Activated CD4-positive, alpha-beta T cell treated with anti-CD3 and anti-CD28 coated beads, Interleukin-2, amount 10 ng/mL, durations not matched to agents 7 days and 5 days (primary cell): ENCODE results near the gene NPRL2. TPM values are rescaled to one million over a fixed set of nuclear protein-coding genes. Genes with fewer than 3 reads are reported as not detected.
"Not testable (repeated sequence)": the region's sequence is repeated elsewhere in the genome, so short reads cannot be mapped to it uniquely, and the experiment has no call there.

Experiments used
- CTCF ChIA-PET: fragments of 350-600 bp; sonication (Branson Sonifier 250); formaldehyde crosslinking; loops from one replicate; lab custom pipeline; 2021; ENCODE audit warnings: antibody characterized with exemption; lab: Charles Lee
- POLR2A ChIA-PET: fragments of 350-600 bp; sonication (Branson Sonifier 250); formaldehyde crosslinking; loops from one replicate; lab custom pipeline; 2021; ENCODE audit warnings: antibody characterized with exemption; lab: Charles Lee
- DNase-seq: peaks from one replicate; pipeline ENCODE4 v3.0.0-alpha.2; 2020
- H3K27ac Mint-ChIP-seq: one replicate; pipeline ENCODE4 v1.8.0; 2021; ENCODE audit warnings: mild to moderate bottlenecking, moderate library complexity, mixed read lengths
- H3K27me3 Mint-ChIP-seq: one replicate; pipeline ENCODE4 v1.8.0; 2021; ENCODE audit warnings: mixed read lengths
- H3K36me3 Mint-ChIP-seq: one replicate; pipeline ENCODE4 v1.8.0; 2021; ENCODE audit warnings: low read depth, mixed read lengths
- H3K4me1 Mint-ChIP-seq: one replicate; pipeline ENCODE4 v1.8.0; 2021; ENCODE audit warnings: mixed read lengths
- H3K4me3 Mint-ChIP-seq: one replicate; pipeline ENCODE4 v1.8.0; 2021; ENCODE audit warnings: mild to moderate bottlenecking, moderate library complexity, mixed read lengths
- H3K9me3 Mint-ChIP-seq: one replicate; pipeline ENCODE4 v1.8.0; 2021; ENCODE audit warnings: mixed read lengths
- total RNA-seq, 2 experiments: library from RNA; stranded (reverse); gene quantifications; one replicate each; pipeline ENCODE4 v1.2.3, GENCODE V29; 2021

Gene NPRL2
- total RNA-seq, 2 experiments from 2014 or later: 40.8 to 46.5 TPM

GRCh38 chr3:50314342-50314741 lies 36.2 kb downstream of the NPRL2 start:
- ChIA-PET POLR2A (no interaction called here), CTCF (interaction anchor here (1.0 to 2.8 kb wide), 8 partner anchors 8 to 302 kb away, joined by 3 to 12 read pairs (median 6); partner anchors contain the start of genes HYAL2, HYAL3, IFRD2 and NAA80)
- Mint-ChIP-seq H3K4me1 (peaks cover 28% of the 10 kb centered on the region), H3K27ac (no peak overlapping the region), H3K27me3 (no peaks in the 10 kb centered on the region), H3K4me3 (no peak overlapping the region), H3K36me3 (peaks cover 4% of the 10 kb centered on the region), H3K9me3 (no peaks in the 10 kb centered on the region)
- DNase-seq: no peak

DNA sequence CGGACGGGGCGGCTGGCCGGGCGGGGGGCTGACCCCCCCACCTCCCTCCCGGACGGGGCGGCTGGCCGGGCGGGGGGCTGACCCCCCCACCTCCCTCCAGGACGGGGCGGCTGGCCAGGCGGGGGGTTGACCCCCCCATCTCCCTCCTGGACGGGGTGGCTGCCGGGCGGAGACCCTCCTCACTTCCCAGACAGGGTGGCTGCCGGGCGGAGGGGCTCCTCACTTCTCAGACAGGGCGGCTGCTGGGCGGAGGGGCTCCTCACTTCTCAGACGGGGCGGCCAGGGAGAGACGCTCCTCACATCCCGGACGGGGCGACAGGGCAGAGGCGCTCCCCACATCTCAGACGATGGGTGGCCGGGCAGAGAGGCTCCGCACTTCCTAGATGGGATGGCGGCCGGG lies 38.5 kb downstream of the NPRL2 start:
- H3K36me3 Mint-ChIP-seq, H3K4me3 Mint-ChIP-seq, DNase-seq, CTCF ChIA-PET, POLR2A ChIA-PET, H3K27ac Mint-ChIP-seq, H3K27me3 Mint-ChIP-seq, H3K9me3 Mint-ChIP-seq: not testable (repeated sequence)
- H3K4me1 Mint-ChIP-seq: peaks cover 17% of the 10 kb centered on the region

- H3K27me3 Mint-ChIP-seq: no peaks in the 10 kb centered on the region
- CTCF ChIA-PET: interaction anchor here (0.9 to 1.8 kb wide), 4 partner anchors 11 to 16 kb away, joined by 4 to 9 read pairs (median 4); no protein-coding TSS in a partner anchor
- POLR2A ChIA-PET: no interaction called here
- H3K4me1 Mint-ChIP-seq: peaks cover 14% of the 10 kb centered on the region
- H3K9me3 Mint-ChIP-seq: no peaks in the 10 kb centered on the region
- no peak overlapping the region for H3K27ac Mint-ChIP-seq
- H3K4me3 Mint-ChIP-seq: no peak overlapping the region
- H3K36me3 Mint-ChIP-seq: no peaks in the 10 kb centered on the region
- DNase-seq: no peak
Measured at GRCh38 chr3:50304601-50305000, 46.0 kb downstream of the NPRL2 start.

DNA sequence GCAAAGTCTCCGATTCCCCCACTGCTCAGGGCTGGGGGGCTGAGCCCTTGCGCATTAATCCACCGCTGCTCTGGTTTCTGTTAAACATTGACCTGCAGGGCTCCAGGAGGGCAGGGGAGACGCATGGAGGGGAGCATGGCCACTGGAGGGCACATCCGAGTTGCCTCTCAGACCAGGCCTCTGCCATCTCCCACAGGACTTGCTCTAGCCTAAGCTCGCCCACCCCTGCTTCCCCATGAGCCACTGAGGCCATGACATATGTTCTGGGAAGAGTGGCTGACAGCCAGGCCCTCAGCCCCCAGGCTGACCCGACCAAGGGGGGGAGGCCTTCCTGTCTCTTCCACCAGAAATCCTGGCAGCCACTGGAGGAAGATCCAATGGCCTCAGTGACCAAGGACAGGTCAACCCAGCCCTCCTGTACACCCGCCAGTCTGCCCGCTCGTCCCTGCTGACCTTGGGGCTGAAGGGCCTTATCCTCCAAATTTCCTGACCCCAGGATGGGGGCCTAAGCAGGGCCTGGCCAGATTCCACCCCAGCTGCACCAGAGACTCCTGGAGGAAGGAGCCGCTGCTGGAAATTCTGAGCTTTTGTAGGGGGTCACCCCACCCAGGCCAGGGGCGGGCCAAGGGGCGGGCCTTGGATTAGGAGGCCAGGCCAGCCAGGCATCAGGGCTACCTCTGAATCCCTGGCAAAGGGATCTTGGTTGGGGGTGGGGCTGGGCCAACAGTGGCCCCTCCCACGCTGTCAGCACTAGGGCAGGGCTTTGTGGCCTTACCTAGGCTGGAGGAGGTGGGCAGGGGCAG lies 47.4 kb downstream of the NPRL2 start, which contains the start of gene HYAL1:
Gene HYAL1 (minus strand): TSS at position 562 of the 803 bp plus-strand sequence. CDS start 618 bp downstream, outside the sequence.
- ChIA-PET CTCF (interaction anchor here (0.7 to 1.1 kb wide), 3 partner anchors 14 to 51 kb away, joined by 3 to 4 read pairs (median 4); no protein-coding TSS in a partner anchor), POLR2A (no interaction called here)
- no peaks in the 10 kb centered on the region for H3K36me3 Mint-ChIP-seq
- H3K27me3 Mint-ChIP-seq: no peaks in the 10 kb centered on the region
- H3K27ac Mint-ChIP-seq: peak within 1 kb of the TSS; percentile 41
- no peak within 1 kb of the TSS for H3K4me3 Mint-ChIP-seq
- DNase-seq: no peak
- peaks cover 18% of the 10 kb centered on the region for H3K4me1 Mint-ChIP-seq
- H3K9me3 Mint-ChIP-seq: no peaks in the 10 kb centered on the region

GRCh38 chr3:50302095-50303012 lies 48.2 kb downstream of the NPRL2 start:
- no peaks in the 10 kb centered on the region for H3K9me3 Mint-ChIP-seq
- no peak overlapping the region for H3K4me3 Mint-ChIP-seq
- POLR2A ChIA-PET: interaction anchor here (0.6 to 0.7 kb wide), 2 partner anchors 67 to 1653 kb away, joined by 3 read pairs; no protein-coding TSS in a partner anchor
- CTCF ChIA-PET: interaction anchor here (0.6 to 1.1 kb wide), 3 partner anchors 15 to 484 kb away, joined by 3 to 4 read pairs (median 4); no protein-coding TSS in a partner anchor
- H3K36me3 Mint-ChIP-seq: no peaks in the 10 kb centered on the region
- no peak overlapping the region for H3K27ac Mint-ChIP-seq
- peak; percentile 5 for DNase-seq
- peaks cover 26% of the 10 kb centered on the region for H3K4me1 Mint-ChIP-seq
- H3K27me3 Mint-ChIP-seq: no peaks in the 10 kb centered on the region

GRCh38 chr3:50300681-50301254 lies 49.8 kb downstream of the NPRL2 start:
- CTCF ChIA-PET: no interaction called here
- DNase-seq: no peak
- no peaks in the 10 kb centered on the region for H3K9me3 Mint-ChIP-seq

GRCh38 chr3:50299929-50300680 lies 50.5 kb downstream of the NPRL2 start:
- peaks cover 30% of the 10 kb centered on the region for H3K4me1 Mint-ChIP-seq
- peaks cover 1% of the 10 kb centered on the region for H3K36me3 Mint-ChIP-seq
- peak overlapping the region; percentile 95 for H3K4me3 Mint-ChIP-seq
- POLR2A ChIA-PET: interaction anchor here (0.7 to 1.1 kb wide), 2 partner anchors 37 to 51 kb away, joined by 3 read pairs; partner anchors contain the start of genes CYB561D2 and NPRL2
- DNase-seq: peak; percentile 6
- CTCF ChIA-PET: interaction anchor here (0.7 to 4.5 kb wide), 14 partner anchors 11 to 105 kb away, joined by 3 to 21 read pairs (median 6); partner anchors contain the start of genes HYAL2, RASSF1 and TUSC2
- H3K27me3 Mint-ChIP-seq: no peaks in the 10 kb centered on the region
- H3K9me3 Mint-ChIP-seq: no peaks in the 10 kb centered on the region
- peak overlapping the region; percentile 100 for H3K27ac Mint-ChIP-seq

More at GRCh38 chr3:50300681-50301254, 49.8 kb downstream of the NPRL2 start:
- Mint-ChIP-seq H3K27me3 (no peaks in the 10 kb centered on the region), H3K27ac (peak overlapping the region; percentile 100), H3K4me3 (peak overlapping the region; percentile 95), H3K4me1 (peaks cover 30% of the 10 kb centered on the region), H3K36me3 (peaks cover 1% of the 10 kb centered on the region)
- POLR2A ChIA-PET: no interaction called here

DNA sequence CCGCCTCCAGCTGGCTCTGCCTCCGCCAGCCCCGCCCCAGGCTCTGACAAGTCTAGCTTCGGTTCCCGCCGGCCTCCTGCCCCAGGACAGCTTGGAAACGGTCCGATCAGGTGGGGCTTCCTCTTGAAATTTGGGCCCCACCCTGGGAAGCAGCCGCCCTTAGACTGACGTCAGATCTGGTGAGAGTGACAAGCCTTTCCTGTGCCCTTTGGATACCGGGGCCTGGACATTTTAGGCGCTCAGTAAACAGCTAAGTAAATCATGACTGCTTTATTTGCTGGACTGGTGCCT lies 51.0 kb downstream of the NPRL2 start:
- Mint-ChIP-seq H3K36me3 (peaks cover 1% of the 10 kb centered on the region), H3K27ac (peak overlapping the region; percentile 100), H3K9me3 (no peaks in the 10 kb centered on the region), H3K4me3 (peak overlapping the region; percentile 95), H3K27me3 (no peaks in the 10 kb centered on the region), H3K4me1 (peaks cover 30% of the 10 kb centered on the region)
- no peak for DNase-seq
- POLR2A ChIA-PET: interaction anchor here (0.7 to 1.1 kb wide), 2 partner anchors 38 to 51 kb away, joined by 3 read pairs; partner anchors contain the start of genes CYB561D2 and NPRL2
- CTCF ChIA-PET: interaction anchor here (0.7 to 4.5 kb wide), 15 partner anchors 10 to 105 kb away, joined by 3 to 21 read pairs (median 6); partner anchors contain the start of genes GNAI2, HYAL2, RASSF1 and TUSC2

GRCh38 chr3:50298836-50299637 lies 51.5 kb downstream of the NPRL2 start, which contains the start of the genes HYAL3 and NAA80:
TSS of gene HYAL3 (minus strand) at chr3:50299405. CDS start at chr3:50295602, 3,803 bp downstream.
TSS of gene NAA80 (minus strand) at chr3:50299405. CDS start at chr3:50297463, 1,942 bp downstream.
- Mint-ChIP-seq H3K27ac (peak within 1 kb of the TSS; percentile 100), H3K4me3 (peak within 1 kb of the TSS; percentile 95), H3K4me1 (peaks cover 30% of the 10 kb centered on the region), H3K27me3 (no peaks in the 10 kb centered on the region), H3K9me3 (no peaks in the 10 kb centered on the region), H3K36me3 (peaks cover 1% of the 10 kb centered on the region)
- CTCF ChIA-PET: interaction anchor here (0.7 to 4.5 kb wide), 19 partner anchors 10 to 293 kb away, joined by 3 to 21 read pairs (median 6); partner anchors contain the start of genes CYB561D2, GNAI2, HYAL2 and LSMEM2
- POLR2A ChIA-PET: interaction anchor here (0.7 to 1.1 kb wide), 2 partner anchors 38 to 52 kb away, joined by 3 read pairs; partner anchors contain the start of genes CYB561D2 and NPRL2
- DNase-seq: peak; percentile 99

GRCh38 chr3:50297896-50298725 lies 52.5 kb downstream of the NPRL2 start:
- Mint-ChIP-seq H3K4me1 (peaks cover 35% of the 10 kb centered on the region), H3K27ac (peak overlapping the region; percentile 100), H3K36me3 (peaks cover 1% of the 10 kb centered on the region), H3K27me3 (no peaks in the 10 kb centered on the region), H3K4me3 (peak overlapping the region; percentile 95), H3K9me3 (no peaks in the 10 kb centered on the region)
- ChIA-PET POLR2A (no interaction called here), CTCF (interaction anchor here (0.6 to 4.5 kb wide), 15 partner anchors 9 to 294 kb away, joined by 3 to 21 read pairs (median 6); partner anchors contain the start of genes CYB561D2, GNAI2, HYAL2 and LSMEM2)
- DNase-seq: peak; percentile 8
